HepG2 (cell line): ENCODE measurements around the gene TXNRD2.

Source experiments
- EED ChIP-seq: sonication (generic); formaldehyde crosslinking; IDR thresholded peaks from 2 replicates; pipeline ENCODE4 v1.5.0; 2020; ENCODE audit warnings: mild to moderate bottlenecking, missing genetic modification reagents
- JUNB ChIP-seq: sonication (generic); formaldehyde crosslinking; IDR thresholded peaks from 2 replicates; pipeline ENCODE4 v1.8.0; 2022; ENCODE audit warnings: missing genetic modification reagents, mild to moderate bottlenecking, borderline replicate concordance
- REPIN1 ChIP-seq: sonication (generic); formaldehyde crosslinking; IDR thresholded peaks from 2 replicates; pipeline ENCODE4 v1.8.0; 2022; ENCODE audit warnings: missing genetic modification reagents, low read depth, mild to moderate bottlenecking, borderline replicate concordance

DNA sequence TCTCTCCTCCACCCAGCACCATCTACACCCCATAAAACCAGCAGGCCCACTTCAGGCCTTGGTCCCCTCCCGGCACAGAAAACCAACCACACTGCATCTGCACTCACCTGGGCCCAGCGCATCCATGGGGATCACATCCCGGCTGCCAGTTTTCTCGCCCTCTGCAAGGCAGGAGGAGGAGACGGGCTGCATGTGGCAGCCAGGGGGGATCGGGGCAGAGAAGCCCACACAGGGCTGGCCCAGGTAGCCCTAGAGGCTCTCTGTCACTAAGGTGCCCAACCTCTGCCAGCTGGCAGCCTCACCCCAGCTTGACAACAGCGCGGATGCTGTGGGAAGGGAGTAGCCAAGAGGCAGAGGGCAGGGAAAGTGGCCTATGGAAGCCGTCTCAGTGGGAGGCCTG is 30.6 kb upstream of the TXNRD2 start:
- TF ChIP-seq EED (CRISPR knock-in tag) (no peak), REPIN1 (CRISPR knock-in tag) (no peak), JUNB (CRISPR knock-in tag) (no peak)
